Skeletal muscle tissue (tissue), 4 donors: ENCODE results near the gene SH3BP4. TPM values are rescaled to one million over a fixed set of nuclear protein-coding genes. Genes with fewer than 3 reads are reported as not detected.

Experiments
- H3K27ac ChIP-seq: one replicate; pipeline ENCODE4 v1.7.0; 2013; ENCODE audit warnings: mild to moderate bottlenecking, low read depth, low read length, inconsistent platforms
- H3K27me3 ChIP-seq, 3 donors: one replicate each; pipeline ENCODE4 v1.7.0; 2013; ENCODE audit warnings: low read length in 3 of 3; ENCODE audit not compliant: control insufficient read depth in 3 of 3, insufficient read depth in 3 of 3
- H3K36me3 ChIP-seq, 3 donors: one replicate each; pipeline ENCODE4 v1.7.0; 2013; ENCODE audit warnings: low read length in 3 of 3; ENCODE audit not compliant: control insufficient read depth in 3 of 3, insufficient read depth in 3 of 3
- H3K4me1 ChIP-seq, 3 donors: one replicate each; pipeline ENCODE4 v1.7.0; 2013; ENCODE audit warnings: low read length in 3 of 3, mild to moderate bottlenecking in 3 of 3; ENCODE audit not compliant: control insufficient read depth in 3 of 3, insufficient read depth in 3 of 3
- H3K4me3 ChIP-seq, 3 donors: one replicate each; pipeline ENCODE4 v1.7.0; 2013; ENCODE audit warnings: low read length in 3 of 3
- H3K9ac ChIP-seq, 3 donors: one replicate each; pipeline ENCODE4 v1.7.0; 2013; ENCODE audit warnings: low read length in 3 of 3, mild to moderate bottlenecking in 3 of 3, moderate library complexity in 2 of 3, low read depth in 1 of 3
- H3K9me3 ChIP-seq, 3 donors: one replicate each; pipeline ENCODE4 v1.7.0; 2013; ENCODE audit warnings: low read length in 3 of 3; ENCODE audit not compliant: control insufficient read depth in 3 of 3
- total RNA-seq: library from RNA; depleted of rRNA; stranded (reverse); fragments of >200 nt; gene quantifications from one replicate; pipeline ENCODE4 v1.2.3, GENCODE V29; 2014
- donor health status: Osteomylitis.

Gene SH3BP4
- total RNA-seq, 1 donor from 2014 or later: 8.9 TPM

DNA sequence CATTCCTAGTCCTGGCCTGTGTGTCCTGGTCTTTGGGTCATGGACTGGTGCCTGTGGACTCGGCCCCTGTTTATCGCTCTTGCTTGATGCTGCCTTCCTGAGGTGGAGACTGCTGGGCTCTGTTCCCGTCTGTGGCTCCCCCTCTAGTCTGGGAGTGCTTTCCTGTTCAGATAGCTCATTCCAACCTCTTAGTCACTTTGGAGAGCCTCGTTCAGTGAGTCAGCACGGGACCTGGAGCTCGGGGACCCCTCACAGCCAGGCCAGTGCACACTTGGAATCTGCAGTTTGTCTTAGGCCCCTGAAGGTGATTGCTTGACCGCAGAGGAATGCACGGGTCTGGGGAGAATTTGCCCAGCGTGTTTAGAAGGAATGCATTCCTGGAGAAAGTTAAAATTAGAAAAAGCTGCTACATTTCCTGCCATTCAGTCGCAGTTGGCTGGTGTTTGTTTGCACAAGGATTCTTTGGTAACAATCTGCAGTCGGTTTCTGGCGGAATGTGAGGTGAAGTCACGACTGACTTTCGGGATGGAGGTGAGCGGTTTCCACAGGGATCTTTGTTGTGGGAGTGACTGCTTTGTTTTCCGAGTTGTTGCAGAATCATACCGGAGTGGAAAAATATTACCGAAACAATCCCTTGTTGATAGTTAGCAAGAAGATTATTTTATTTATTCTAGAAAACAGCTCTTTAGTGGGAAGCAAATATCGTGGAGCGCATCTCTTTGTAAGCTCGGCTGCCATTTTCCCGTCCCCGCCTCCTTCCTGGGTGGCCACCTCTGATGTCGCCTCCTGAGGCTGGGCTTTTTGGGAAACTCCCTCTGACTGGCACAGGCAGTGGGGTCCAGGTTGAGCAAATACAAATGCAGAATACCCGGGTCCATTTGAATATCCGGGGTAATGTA is 29.6 kb downstream of the SH3BP4 start:
- peak overlapping the region in 2 of 3 donors; percentile 9 to 43 for H3K4me3 ChIP-seq
- peak overlapping the region; percentile 80 for H3K27ac ChIP-seq
- H3K4me1 ChIP-seq: peaks cover 21 to 55% (median 30%) of the 10 kb centered on the region in 3 donors
- no peaks in the 10 kb centered on the region for H3K36me3 ChIP-seq
- no peaks in the 10 kb centered on the region for H3K27me3 ChIP-seq
- peaks cover 0 to 3% (median 0%) of the 10 kb centered on the region in 3 donors for H3K9me3 ChIP-seq
- peak overlapping the region in 1 of 3 donors; percentile 61 for H3K9ac ChIP-seq

DNA sequence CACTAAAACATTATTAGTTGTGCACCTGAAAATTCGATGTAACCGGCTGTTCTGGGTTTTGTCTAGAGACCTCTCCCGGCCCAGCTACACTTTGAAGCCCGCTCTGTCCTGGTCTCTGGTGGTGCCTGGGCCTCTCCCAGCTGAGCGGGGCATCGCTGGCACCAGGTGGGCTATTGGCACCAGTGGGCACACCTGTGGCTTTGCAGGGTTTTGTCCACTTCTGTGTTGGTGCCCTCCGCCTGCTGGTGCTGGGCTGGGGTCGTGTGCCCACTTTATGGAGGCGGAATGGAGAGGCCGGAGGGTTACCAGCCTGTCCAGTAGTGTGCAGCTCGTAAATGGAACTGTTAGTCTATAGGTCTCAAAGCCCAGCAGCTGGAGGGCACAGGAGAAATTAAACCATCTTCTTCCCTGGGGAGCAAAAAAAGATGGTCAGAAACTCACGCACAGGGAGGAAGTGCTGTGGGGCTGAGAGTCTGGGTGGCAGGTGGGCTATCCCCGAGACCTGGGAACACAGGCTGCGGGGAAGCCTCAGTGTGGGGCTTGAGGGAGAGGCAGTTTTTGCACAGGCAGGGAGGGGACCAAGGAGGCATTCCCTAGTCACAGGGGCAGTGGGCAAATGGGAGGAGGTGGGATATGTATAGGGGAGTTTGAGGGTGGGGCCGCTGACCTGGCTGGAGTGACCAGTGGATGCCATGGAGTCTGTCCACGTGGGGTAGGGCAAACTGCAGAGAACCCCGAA is 30.4 kb downstream of the SH3BP4 start:
- Histone ChIP-seq H3K4me1 (peaks cover 18 to 47% (median 30%) of the 10 kb centered on the region in 3 donors), H3K36me3 (no peaks in the 10 kb centered on the region), H3K9ac (peak overlapping the region in 1 of 3 donors; percentile 16), H3K27ac (peak overlapping the region; percentile 80), H3K9me3 (peaks cover 0 to 3% (median 0%) of the 10 kb centered on the region in 3 donors), H3K4me3 (peak overlapping the region in 1 of 3 donors; percentile 23), H3K27me3 (no peaks in the 10 kb centered on the region)

DNA sequence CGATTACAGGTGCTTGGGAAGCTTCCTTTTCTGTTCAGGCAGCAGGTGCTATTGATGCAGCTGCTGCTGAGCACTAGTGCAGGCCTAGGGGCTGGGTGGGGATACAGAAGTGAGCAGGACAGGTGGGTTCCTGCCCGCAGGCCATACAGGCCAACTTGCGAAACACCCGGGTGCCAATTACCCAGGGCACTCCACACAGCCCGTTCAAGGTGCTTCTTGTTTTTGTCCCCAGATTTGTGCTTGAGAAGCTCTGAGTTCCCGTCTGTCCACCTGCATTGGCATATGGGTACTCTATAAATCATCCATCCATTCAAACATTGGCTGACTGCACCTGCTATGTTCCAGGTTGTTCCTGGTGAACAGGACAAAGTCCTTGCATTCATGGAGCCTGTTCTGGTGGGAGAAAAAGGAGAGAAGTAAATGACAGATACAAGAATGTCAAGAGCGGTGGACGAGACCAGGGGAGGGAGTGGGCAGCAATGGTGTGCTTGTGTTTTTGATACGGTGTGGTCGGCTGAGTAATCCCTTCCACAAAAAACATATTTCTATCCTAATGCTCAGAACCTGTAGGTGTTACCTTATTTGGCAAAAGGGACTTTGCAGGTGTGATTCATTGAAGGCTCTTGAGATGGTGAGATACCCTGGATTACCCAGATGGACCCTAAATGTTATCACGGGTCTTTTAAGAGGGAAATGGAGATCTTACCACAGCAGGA is 31.4 kb downstream of the SH3BP4 start:
- H3K27me3 ChIP-seq: no peaks in the 10 kb centered on the region
- peak overlapping the region in 1 of 3 donors; percentile 38 for H3K4me3 ChIP-seq
- H3K4me1 ChIP-seq: peaks cover 18 to 42% (median 29%) of the 10 kb centered on the region in 3 donors
- peaks cover 0 to 3% (median 0%) of the 10 kb centered on the region in 3 donors for H3K9me3 ChIP-seq
- H3K36me3 ChIP-seq: no peaks in the 10 kb centered on the region
- no peak overlapping the region for H3K9ac ChIP-seq
- H3K27ac ChIP-seq: peak overlapping the region; percentile 80

DNA sequence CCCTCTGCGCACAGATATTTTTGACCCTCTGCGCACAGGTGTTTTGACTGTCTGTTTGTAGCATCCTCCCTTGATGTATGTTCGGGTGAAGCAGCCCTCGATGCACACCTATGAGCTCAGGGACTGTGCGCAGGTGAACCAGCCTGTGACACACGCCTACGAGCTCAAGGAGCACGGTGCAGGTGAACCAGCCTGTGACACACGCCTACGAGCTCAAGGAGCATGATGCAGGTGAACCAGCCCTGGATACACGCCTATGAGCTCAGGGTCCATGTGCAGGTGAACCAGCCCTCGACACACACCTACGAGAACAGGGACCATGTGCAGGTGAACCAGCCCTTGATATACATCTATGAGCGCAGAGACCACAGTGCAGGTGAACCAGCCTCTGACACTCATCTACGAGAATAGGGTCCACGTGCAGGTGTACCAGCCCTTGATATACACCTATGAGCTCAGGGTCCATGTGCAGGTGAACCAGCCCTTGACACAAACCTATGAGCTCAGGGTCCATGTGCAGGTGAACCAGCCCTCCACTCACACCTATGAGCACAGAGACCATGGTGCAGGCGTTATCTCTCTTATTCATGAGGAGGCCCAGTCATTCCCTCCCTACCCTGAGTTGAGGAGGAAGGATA is 33.9 kb downstream of the SH3BP4 start:
- no peaks in the 10 kb centered on the region for H3K36me3 ChIP-seq
- no peaks in the 10 kb centered on the region for H3K27me3 ChIP-seq
- peaks cover 14 to 33% (median 20%) of the 10 kb centered on the region in 3 donors for H3K4me1 ChIP-seq
- no peak overlapping the region for H3K4me3 ChIP-seq
- H3K9me3 ChIP-seq: no peaks in the 10 kb centered on the region
- no peak overlapping the region for H3K9ac ChIP-seq
- no peak overlapping the region for H3K27ac ChIP-seq

GRCh38 chr2:234986390-234986789 is 34.6 kb downstream of the SH3BP4 start:
- H3K27me3 ChIP-seq: no peaks in the 10 kb centered on the region
- no peak overlapping the region for H3K27ac ChIP-seq
- H3K36me3 ChIP-seq: no peaks in the 10 kb centered on the region
- H3K9ac ChIP-seq: no peak overlapping the region
- peaks cover 10 to 28% (median 15%) of the 10 kb centered on the region in 3 donors for H3K4me1 ChIP-seq
- H3K9me3 ChIP-seq: no peaks in the 10 kb centered on the region
- no peak overlapping the region for H3K4me3 ChIP-seq

GRCh38 chr2:234986876-234987720 is 35.3 kb downstream of the SH3BP4 start:
- no peak overlapping the region for H3K27ac ChIP-seq
- H3K9me3 ChIP-seq: no peaks in the 10 kb centered on the region
- no peak overlapping the region for H3K9ac ChIP-seq
- H3K4me3 ChIP-seq: no peak overlapping the region
- peaks cover 11 to 29% (median 15%) of the 10 kb centered on the region in 3 donors for H3K4me1 ChIP-seq
- H3K27me3 ChIP-seq: no peaks in the 10 kb centered on the region
- H3K36me3 ChIP-seq: peaks cover 0 to 2% (median 0%) of the 10 kb centered on the region in 3 donors

DNA sequence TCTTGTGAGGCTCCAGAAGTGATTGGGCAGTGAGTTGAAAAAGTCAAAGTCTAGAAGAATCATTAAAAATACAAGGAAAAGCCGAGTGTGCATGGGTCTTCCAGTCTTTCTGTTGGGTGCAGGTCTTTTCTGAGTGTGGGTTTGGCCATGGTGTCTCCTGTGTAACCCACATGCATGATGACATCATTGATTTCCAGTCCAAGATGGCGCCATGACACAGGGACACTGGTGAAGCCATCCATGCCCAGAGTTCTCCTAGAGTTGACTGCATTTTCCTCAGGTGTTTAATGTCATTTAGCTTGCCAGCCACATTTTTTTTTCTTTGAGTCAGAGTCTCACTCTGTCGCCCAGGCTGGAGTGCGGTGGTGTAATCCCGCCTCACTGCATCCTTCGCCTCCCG is 35.9 kb downstream of the SH3BP4 start:
- Histone ChIP-seq H3K36me3 (peaks cover 0 to 2% (median 0%) of the 10 kb centered on the region in 3 donors), H3K9ac (no peak overlapping the region), H3K9me3 (no peaks in the 10 kb centered on the region), H3K27ac (no peak overlapping the region), H3K27me3 (no peaks in the 10 kb centered on the region), H3K4me3 (no peak overlapping the region), H3K4me1 (peaks cover 16 to 30% (median 22%) of the 10 kb centered on the region in 3 donors)

DNA sequence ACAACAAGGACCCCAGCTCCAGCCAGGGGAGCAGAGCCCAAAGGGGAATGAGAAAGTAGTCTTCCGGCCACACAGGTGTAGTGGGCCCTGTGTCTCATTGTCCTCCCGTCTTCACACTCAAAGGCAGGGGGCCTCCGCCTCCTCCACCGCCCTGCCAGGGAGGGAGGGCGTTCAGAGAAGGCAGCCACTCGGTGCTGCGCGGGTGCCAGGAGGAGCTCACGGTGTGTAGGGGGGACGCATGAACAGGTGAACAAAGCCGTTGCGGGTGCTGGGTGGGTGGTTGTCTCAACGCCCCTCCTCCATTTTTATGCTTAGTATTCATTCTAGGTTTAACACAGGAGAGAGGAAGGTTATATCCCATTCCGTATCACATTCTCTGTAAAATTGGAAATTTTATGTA is 36.7 kb downstream of the SH3BP4 start:
- Histone ChIP-seq H3K4me1 (peaks cover 16 to 24% (median 23%) of the 10 kb centered on the region in 3 donors), H3K4me3 (no peak overlapping the region), H3K9me3 (no peaks in the 10 kb centered on the region), H3K36me3 (peaks cover 0 to 2% (median 0%) of the 10 kb centered on the region in 3 donors), H3K27me3 (no peaks in the 10 kb centered on the region), H3K9ac (no peak overlapping the region), H3K27ac (no peak overlapping the region)
